ENCODE measurements around the gene UNCX. TPM values are rescaled to one million over a fixed set of nuclear protein-coding genes. Genes with fewer than 3 reads are reported as not detected.

The UNCX gene
- total RNA-seq, 1 donor from 2014 or later = not detected

- intact Hi-C loops (cut with DNase I) = no loop called here
- no peak for ATAC-seq
- no peaks in the 10 kb centered on the region for H3K36me3 ChIP-seq
- peaks cover 2% of the 10 kb centered on the region for H3K4me1 ChIP-seq
- H3K27ac ChIP-seq = no peak overlapping the region
- no peak for TF ChIP-seq CTCF (IDR thresholded peaks at IDR 0.05)
- DNase-seq = no peak
- peaks cover 95% of the 10 kb centered on the region for H3K27me3 ChIP-seq (ENCODE audit: low read depth)
- H3K4me3 ChIP-seq = no peak overlapping the region
- no peaks in the 10 kb centered on the region for H3K9me3 ChIP-seq
These were observed 8.6 kb downstream of the UNCX start for GRCh38 chr7:1241258-1241602.

DNA sequence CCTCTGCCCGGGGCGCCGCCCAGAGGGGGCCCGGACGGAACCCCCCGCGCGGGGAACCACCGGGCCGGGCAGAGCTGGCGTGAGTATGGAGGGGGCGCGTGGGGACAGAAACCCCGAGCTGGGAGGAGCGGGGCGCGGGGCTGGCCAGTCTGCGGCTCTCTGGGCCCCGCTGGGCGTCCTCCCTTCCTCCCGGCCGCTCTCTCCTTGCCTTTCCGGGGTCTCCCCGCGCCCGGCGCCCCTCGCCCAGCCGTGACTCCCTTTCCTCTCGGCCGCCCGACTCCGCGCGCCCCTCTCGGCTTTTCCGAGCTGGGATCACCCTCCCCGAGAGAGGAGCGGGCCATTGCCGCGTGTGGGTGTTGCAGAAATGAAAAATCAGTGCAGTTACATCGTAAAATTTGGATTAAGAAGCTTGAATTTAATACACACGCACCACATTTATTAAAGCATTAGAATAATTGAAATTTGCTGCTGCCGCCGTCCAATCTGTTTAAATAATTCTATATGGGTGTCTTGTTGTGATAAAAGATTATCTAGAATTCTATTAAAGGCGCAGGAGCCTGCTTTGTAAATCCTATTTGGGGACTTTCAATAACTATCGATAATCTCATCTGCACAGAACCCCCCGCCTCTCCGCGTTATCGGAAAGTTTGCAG, 9.1 kb downstream of the UNCX start:
- DNase-seq (no peak), ATAC-seq (no peak)
- Histone ChIP-seq H3K4me3 (no peak overlapping the region), H3K27ac (no peak overlapping the region), H3K9me3 (no peaks in the 10 kb centered on the region), H3K4me1 (peaks cover 7% of the 10 kb centered on the region), H3K36me3 (no peaks in the 10 kb centered on the region), H3K27me3 (ENCODE audit: low read depth) (peaks cover 100% of the 10 kb centered on the region)
- no peak for TF ChIP-seq CTCF (IDR thresholded peaks at IDR 0.05)
- intact Hi-C loops (cut with DNase I) = no loop called here

GRCh38 chr7:1242256-1242605, 9.6 kb downstream of the UNCX start:
- Histone ChIP-seq H3K36me3 (no peaks in the 10 kb centered on the region), H3K27ac (no peak overlapping the region), H3K9me3 (no peaks in the 10 kb centered on the region), H3K27me3 (ENCODE audit: low read depth) (peaks cover 100% of the 10 kb centered on the region), H3K4me1 (peaks cover 12% of the 10 kb centered on the region), H3K4me3 (no peak overlapping the region)
- ATAC-seq = no peak
- no peak for TF ChIP-seq CTCF (IDR thresholded peaks at IDR 0.05)
- DNase-seq = no peak
- intact Hi-C loops (cut with DNase I) = no loop called here

DNA sequence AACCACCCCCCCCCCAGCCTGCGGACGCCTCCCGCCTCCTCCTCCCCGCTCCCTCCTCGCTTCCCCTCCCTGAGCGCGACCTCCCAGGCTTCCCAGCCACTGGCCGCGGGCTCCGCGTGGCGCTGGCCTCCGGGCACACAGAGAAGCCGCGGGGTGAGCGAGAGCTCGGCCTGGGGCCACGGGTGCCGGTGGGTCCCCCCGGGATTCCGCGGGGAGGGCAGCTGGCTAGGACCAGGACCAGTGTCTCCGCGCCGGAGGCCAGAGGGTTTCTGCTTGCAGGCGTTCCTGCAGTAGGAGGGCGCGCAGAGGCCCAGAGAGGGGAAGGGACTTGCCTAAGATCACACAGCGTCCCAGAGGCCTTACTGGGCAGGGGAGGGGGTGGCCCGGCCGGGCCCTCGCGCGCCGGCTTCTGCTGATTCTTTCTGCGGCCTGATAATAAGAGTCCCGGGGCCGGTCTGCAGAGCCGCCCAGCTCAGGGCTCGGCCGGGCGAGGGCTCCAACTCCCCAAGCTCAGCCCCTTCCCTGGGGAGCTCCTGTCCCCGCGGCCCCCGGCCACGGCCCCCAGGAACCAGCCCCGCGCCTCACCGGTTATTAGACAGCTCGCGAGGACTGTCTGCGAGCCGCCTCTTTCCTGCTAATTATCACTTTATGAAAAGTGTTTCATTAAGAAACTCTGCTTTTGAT, 10.1 kb downstream of the UNCX start:
- no peak for ATAC-seq
- peaks cover 16% of the 10 kb centered on the region for H3K4me1 ChIP-seq
- no peak for TF ChIP-seq CTCF (IDR thresholded peaks at IDR 0.05)
- H3K9me3 ChIP-seq = no peaks in the 10 kb centered on the region
- DNase-seq = no peak
- H3K27ac ChIP-seq = no peak overlapping the region
- intact Hi-C loops (cut with DNase I) = no loop called here
- no peak overlapping the region for H3K4me3 ChIP-seq
- no peaks in the 10 kb centered on the region for H3K36me3 ChIP-seq
- peaks cover 100% of the 10 kb centered on the region for H3K27me3 ChIP-seq (ENCODE audit: low read depth)

DNA sequence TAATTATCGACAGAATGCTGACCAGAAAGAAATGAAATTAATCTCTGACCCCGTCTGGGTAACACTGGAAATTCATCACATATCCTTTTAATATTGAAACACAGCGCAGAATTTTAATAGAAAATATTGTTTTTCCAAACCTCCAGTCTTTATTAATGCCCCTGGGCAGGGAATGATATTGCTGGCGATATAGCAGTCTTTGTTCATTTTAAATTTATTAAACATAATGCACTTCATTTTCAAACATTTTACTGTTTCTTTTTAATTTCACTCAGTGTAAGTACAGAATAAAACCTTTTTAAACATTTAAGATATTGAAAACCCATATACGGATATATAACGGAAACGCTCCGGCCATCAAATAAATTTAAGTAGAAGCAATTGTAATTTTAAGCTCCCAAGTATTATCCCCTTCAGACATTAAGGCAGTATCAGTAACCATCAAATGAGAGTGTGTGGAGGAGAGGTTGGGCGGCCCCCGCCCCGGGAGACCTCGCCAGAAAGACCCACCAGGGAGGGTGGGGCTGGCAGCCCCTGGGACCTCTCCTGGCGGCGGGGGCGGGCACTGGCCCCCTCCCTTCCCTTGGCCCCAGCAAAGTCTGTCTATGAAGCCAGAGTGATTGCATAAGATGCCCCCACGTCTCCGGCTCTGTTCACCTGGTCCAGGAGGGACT, 10.8 kb downstream of the UNCX start:
- Histone ChIP-seq H3K4me3 (no peak overlapping the region), H3K9me3 (no peaks in the 10 kb centered on the region), H3K27ac (no peak overlapping the region), H3K36me3 (no peaks in the 10 kb centered on the region), H3K27me3 (ENCODE audit: low read depth) (peaks cover 100% of the 10 kb centered on the region), H3K4me1 (peaks cover 22% of the 10 kb centered on the region)
- intact Hi-C loops (cut with DNase I) = no loop called here
- no peak for TF ChIP-seq CTCF (IDR thresholded peaks at IDR 0.05)
- DNase-seq (no peak), ATAC-seq (no peak)
